ENCODE measurements around the gene ALDH1B1. TPM values are rescaled to one million over a fixed set of nuclear protein-coding genes. Genes with fewer than 3 reads are reported as not detected.

The ALDH1B1 gene
- total and polyA plus RNA-seq, 2 of the 13 experiments (the other 11 are each of a cell fraction or from before 2014, with no cell fraction given), result 45.1 to 125 TPM

DNA sequence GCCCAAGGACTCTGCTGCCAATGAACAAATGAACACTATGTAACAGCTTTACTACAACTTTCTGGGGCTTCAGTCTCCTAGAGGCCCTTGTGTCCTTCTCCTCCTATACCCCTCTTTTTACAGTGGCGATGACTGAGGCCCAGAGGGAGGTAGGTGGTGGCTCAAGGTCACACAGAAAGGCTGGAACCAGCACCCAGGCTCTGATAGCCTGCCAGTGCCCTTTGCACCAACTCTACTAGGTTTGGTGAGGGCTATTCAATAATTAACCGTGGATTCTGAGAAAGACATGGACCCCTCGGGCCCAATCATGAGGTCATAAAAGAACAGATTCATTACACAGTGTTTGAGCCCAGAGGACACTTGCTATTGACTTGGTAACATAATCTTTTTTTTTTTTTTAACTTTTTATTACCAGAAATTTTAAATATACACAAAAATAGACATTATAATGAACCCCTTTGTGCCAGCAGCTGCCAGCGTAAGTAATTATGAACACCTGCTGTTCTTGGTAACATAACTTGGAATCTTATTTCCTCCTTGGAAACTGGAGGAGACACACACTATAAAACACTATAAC, 6.1 kb upstream of the ALDH1B1 start (continued):
- TF ChIP-seq, protein P1, sequence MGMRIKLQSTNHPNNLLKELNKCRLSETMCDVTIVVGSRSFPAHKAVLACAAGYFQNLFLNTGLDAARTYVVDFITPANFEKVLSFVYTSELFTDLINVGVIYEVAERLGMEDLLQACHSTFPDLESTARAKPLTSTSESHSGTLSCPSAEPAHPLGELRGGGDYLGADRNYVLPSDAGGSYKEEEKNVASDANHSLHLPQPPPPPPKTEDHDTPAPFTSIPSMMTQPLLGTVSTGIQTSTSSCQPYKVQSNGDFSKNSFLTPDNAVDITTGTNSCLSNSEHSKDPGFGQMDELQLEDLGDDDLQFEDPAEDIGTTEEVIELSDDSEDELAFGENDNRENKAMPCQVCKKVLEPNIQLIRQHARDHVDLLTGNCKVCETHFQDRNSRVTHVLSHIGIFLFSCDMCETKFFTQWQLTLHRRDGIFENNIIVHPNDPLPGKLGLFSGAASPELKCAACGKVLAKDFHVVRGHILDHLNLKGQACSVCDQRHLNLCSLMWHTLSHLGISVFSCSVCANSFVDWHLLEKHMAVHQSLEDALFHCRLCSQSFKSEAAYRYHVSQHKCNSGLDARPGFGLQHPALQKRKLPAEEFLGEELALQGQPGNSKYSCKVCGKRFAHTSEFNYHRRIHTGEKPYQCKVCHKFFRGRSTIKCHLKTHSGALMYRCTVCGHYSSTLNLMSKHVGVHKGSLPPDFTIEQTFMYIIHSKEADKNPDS (CRISPR knock-in tag; IDR thresholded peaks at IDR 0.05), result no peak
- TF ChIP-seq NR1H2 (CRISPR knock-in tag; IDR thresholded peaks at IDR 0.05; ENCODE audit: borderline replicate concordance, low read depth) (no peak), FIP1L1 (IDR thresholded peaks at IDR 0.05; ENCODE audit: borderline replicate concordance, insufficient read depth, low read depth, low read length) (no peak), TEAD2 (CRISPR knock-in tag; IDR thresholded peaks at IDR 0.05) (no peak), HES4 (CRISPR knock-in tag; IDR thresholded peaks at IDR 0.05; ENCODE audit: borderline replicate concordance) (no peak), HOXA7 (CRISPR knock-in tag; IDR thresholded peaks at IDR 0.05) (no peak), ZNF564 (CRISPR knock-in tag; IDR thresholded peaks at IDR 0.05) (no peak), NRL (CRISPR knock-in tag; IDR thresholded peaks at IDR 0.05; ENCODE audit: borderline replicate concordance) (no peak), KDM1A (CRISPR knock-in tag; IDR thresholded peaks at IDR 0.05) (no peak), ZFP36L1 (CRISPR knock-in tag; IDR thresholded peaks at IDR 0.05) (no peak), RCOR2 (CRISPR knock-in tag; IDR thresholded peaks at IDR 0.05) (peak; percentile 80), ZNF552 (CRISPR knock-in tag; IDR thresholded peaks at IDR 0.05; ENCODE audit: borderline replicate concordance) (no peak), U2AF1 (optimal IDR thresholded peaks at IDR 0.05; ENCODE audit: low read depth, low read length) (no peak), ASH2L (IDR thresholded peaks at IDR 0.05; ENCODE audit: insufficient read length, low read depth, low read length) (peak; percentile 84), PRPF4 (IDR thresholded peaks at IDR 0.05; ENCODE audit: low read depth, low read length, poor library complexity, severe bottlenecking) (no peak), ZNF460 (CRISPR knock-in tag; IDR thresholded peaks at IDR 0.05; ENCODE audit: borderline replicate concordance) (no peak), DNMT1 (CRISPR knock-in tag; IDR thresholded peaks at IDR 0.05) (no peak)
- TF ChIP-seq, protein P2, sequence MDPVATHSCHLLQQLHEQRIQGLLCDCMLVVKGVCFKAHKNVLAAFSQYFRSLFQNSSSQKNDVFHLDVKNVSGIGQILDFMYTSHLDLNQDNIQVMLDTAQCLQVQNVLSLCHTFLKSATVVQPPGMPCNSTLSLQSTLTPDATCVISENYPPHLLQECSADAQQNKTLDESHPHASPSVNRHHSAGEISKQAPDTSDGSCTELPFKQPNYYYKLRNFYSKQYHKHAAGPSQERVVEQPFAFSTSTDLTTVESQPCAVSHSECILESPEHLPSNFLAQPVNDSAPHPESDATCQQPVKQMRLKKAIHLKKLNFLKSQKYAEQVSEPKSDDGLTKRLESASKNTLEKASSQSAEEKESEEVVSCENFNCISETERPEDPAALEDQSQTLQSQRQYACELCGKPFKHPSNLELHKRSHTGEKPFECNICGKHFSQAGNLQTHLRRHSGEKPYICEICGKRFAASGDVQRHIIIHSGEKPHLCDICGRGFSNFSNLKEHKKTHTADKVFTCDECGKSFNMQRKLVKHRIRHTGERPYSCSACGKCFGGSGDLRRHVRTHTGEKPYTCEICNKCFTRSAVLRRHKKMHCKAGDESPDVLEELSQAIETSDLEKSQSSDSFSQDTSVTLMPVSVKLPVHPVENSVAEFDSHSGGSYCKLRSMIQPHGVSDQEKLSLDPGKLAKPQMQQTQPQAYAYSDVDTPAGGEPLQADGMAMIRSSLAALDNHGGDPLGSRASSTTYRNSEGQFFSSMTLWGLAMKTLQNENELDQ (CRISPR knock-in tag; IDR thresholded peaks at IDR 0.05; ENCODE audit: borderline replicate concordance), result no peak
- TF ChIP-seq, protein P3, sequence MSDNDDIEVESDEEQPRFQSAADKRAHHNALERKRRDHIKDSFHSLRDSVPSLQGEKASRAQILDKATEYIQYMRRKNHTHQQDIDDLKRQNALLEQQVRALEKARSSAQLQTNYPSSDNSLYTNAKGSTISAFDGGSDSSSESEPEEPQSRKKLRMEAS (IDR thresholded peaks at IDR 0.05), result peak; percentile 55
- TF ChIP-seq, protein P4, sequence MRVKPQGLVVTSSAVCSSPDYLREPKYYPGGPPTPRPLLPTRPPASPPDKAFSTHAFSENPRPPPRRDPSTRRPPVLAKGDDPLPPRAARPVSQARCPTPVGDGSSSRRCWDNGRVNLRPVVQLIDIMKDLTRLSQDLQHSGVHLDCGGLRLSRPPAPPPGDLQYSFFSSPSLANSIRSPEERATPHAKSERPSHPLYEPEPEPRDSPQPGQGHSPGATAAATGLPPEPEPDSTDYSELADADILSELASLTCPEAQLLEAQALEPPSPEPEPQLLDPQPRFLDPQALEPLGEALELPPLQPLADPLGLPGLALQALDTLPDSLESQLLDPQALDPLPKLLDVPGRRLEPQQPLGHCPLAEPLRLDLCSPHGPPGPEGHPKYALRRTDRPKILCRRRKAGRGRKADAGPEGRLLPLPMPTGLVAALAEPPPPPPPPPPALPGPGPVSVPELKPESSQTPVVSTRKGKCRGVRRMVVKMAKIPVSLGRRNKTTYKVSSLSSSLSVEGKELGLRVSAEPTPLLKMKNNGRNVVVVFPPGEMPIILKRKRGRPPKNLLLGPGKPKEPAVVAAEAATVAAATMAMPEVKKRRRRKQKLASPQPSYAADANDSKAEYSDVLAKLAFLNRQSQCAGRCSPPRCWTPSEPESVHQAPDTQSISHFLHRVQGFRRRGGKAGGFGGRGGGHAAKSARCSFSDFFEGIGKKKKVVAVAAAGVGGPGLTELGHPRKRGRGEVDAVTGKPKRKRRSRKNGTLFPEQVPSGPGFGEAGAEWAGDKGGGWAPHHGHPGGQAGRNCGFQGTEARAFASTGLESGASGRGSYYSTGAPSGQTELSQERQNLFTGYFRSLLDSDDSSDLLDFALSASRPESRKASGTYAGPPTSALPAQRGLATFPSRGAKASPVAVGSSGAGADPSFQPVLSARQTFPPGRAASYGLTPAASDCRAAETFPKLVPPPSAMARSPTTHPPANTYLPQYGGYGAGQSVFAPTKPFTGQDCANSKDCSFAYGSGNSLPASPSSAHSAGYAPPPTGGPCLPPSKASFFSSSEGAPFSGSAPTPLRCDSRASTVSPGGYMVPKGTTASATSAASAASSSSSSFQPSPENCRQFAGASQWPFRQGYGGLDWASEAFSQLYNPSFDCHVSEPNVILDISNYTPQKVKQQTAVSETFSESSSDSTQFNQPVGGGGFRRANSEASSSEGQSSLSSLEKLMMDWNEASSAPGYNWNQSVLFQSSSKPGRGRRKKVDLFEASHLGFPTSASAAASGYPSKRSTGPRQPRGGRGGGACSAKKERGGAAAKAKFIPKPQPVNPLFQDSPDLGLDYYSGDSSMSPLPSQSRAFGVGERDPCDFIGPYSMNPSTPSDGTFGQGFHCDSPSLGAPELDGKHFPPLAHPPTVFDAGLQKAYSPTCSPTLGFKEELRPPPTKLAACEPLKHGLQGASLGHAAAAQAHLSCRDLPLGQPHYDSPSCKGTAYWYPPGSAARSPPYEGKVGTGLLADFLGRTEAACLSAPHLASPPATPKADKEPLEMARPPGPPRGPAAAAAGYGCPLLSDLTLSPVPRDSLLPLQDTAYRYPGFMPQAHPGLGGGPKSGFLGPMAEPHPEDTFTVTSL (CRISPR knock-in tag; IDR thresholded peaks at IDR 0.05; ENCODE audit: borderline replicate concordance), result 0 out of 2 replicates have a peak, but pooled peaks have one; percentile 42

All from HepG2 (cell line).